HepG2 (cell line): ENCODE data around the gene NPB.

Experiments used
- EZH2 ChIP-seq: conservative IDR thresholded peaks from 2 replicates; pipeline ENCODE4 v1.6.1; 2012; ENCODE audit warnings: mild to moderate bottlenecking, low read depth, low read length, moderate library complexity
- FOXK1 ChIP-seq: sonication (generic); formaldehyde crosslinking; IDR thresholded peaks from 2 replicates; pipeline ENCODE4 v1.4.0; 2020; ENCODE audit warnings: low read depth, missing genetic modification reagents, borderline replicate concordance
- ISL2 ChIP-seq: sonication (generic); formaldehyde crosslinking; IDR thresholded peaks from 2 replicates; pipeline ENCODE4 v1.5.0; 2020; ENCODE audit warnings: missing genetic modification reagents
- MXD3 ChIP-seq: IDR thresholded peaks from 2 replicates; pipeline ENCODE4 v1.6.1; 2016; ENCODE audit warnings: mild to moderate bottlenecking, missing biosample characterization, missing genetic modification reagents
- NCOA5 ChIP-seq: sonication (generic); formaldehyde crosslinking; IDR thresholded peaks from 2 replicates; pipeline ENCODE4 v1.4.0; 2020; ENCODE audit warnings: missing genetic modification reagents
- NFIC ChIP-seq: IDR thresholded peaks from 2 replicates; pipeline ENCODE4 v1.6.1; 2012; ENCODE audit warnings: mild to moderate bottlenecking, low read length, inconsistent platforms
- ZFX ChIP-seq: sonication (generic); formaldehyde crosslinking; IDR thresholded peaks from 2 replicates; pipeline ENCODE4 v1.4.0; 2020; ENCODE audit warnings: mild to moderate bottlenecking, low read depth, missing genetic modification reagents, moderate library complexity
- ZNF746 ChIP-seq: sonication (generic); formaldehyde crosslinking; IDR thresholded peaks from 2 replicates; pipeline ENCODE4 v1.8.0; 2022; ENCODE audit warnings: mild to moderate bottlenecking, missing genetic modification reagents
- TF ChIP-seq, protein P1 (sequence below): sonication (generic); formaldehyde crosslinking; IDR thresholded peaks from 2 replicates; pipeline ENCODE4 v1.5.1; 2020; ENCODE audit warnings: missing genetic modification reagents, mild to moderate bottlenecking, borderline replicate concordance

DNA sequence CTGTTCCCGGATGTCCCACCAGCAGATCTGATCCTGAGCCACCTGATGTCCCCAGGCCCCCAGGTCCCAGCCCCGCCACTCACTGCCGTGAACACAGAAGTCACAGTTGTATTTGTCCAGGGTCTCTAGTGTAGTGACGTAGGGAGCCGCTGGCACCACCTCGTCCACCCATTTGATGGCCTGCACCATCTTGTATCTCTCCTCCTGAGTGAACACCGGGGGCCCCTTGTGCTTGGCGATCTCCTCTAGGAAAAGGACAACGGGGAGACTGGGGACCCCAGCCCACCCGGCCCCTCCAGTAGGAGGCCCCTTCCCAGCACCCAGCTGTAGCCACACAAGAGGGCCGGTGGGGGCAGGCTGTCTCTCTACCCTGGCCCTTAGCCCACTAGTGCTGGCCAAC, 6.8 kb downstream of the NPB start:
- TF ChIP-seq, protein P1, sequence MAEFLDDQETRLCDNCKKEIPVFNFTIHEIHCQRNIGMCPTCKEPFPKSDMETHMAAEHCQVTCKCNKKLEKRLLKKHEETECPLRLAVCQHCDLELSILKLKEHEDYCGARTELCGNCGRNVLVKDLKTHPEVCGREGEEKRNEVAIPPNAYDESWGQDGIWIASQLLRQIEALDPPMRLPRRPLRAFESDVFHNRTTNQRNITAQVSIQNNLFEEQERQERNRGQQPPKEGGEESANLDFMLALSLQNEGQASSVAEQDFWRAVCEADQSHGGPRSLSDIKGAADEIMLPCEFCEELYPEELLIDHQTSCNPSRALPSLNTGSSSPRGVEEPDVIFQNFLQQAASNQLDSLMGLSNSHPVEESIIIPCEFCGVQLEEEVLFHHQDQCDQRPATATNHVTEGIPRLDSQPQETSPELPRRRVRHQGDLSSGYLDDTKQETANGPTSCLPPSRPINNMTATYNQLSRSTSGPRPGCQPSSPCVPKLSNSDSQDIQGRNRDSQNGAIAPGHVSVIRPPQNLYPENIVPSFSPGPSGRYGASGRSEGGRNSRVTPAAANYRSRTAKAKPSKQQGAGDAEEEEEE: no peak
- no peak for TF ChIP-seq NFIC
- TF ChIP-seq EZH2: no peak
- no peak for TF ChIP-seq NCOA5 (CRISPR knock-in tag)
- TF ChIP-seq MXD3 (CRISPR knock-in tag): no peak
- TF ChIP-seq ZFX (CRISPR knock-in tag): no peak
- no peak for TF ChIP-seq ISL2 (CRISPR knock-in tag)
- TF ChIP-seq ZNF746 (CRISPR knock-in tag): no peak
- no peak for TF ChIP-seq FOXK1 (CRISPR knock-in tag)
